ENCODE data around the gene PDE4A. TPM values are rescaled to one million over a fixed set of nuclear protein-coding genes. Genes with fewer than 3 reads are reported as not detected.
A peak's percentile ranks its signal among the peaks of the same experiment; 100 is the strongest.

Gene PDE4A
- total and polyA plus RNA-seq, 3 donors from 2014 or later, result 20.1 to 35.4 (median 35.0) TPM

- intact Hi-C loops (cut with DNase I; ENCODE audit: low total_unique reads), result no loop called here
- no peak for DNase-seq
- Histone ChIP-seq H3K27ac (no peak overlapping the region), H3K9me3 (no peaks in the 10 kb centered on the region), H3K27me3 (no peaks in the 10 kb centered on the region), H3K4me1 (peaks cover 4% of the 10 kb centered on the region), H3K4me3 (no peak overlapping the region), H3K36me3 (ENCODE audit: low read depth, missing control alignments) (no peaks in the 10 kb centered on the region)
- 0 to 1% methylated on average over 7 to 32 of the region's 40 CpGs for WGBS, 2 donors
- no peak for TF ChIP-seq CTCF (IDR thresholded peaks at IDR 0.05)
- TF ChIP-seq POLR2A (IDR thresholded peaks at IDR 0.05), result no peak
Observed at GRCh38 chr19:10419200-10419645, 1.1 kb upstream of the PDE4A start.

- H3K27ac ChIP-seq, result no peak overlapping the region
- 1% methylated on average over 54 of the region's 61 CpGs; no CpG with 5 or more reads in 1 of the 2 donors for WGBS, 2 donors
- no peaks in the 10 kb centered on the region for H3K36me3 ChIP-seq (ENCODE audit: low read depth, missing control alignments)
- H3K9me3 ChIP-seq, result no peaks in the 10 kb centered on the region
- no peaks in the 10 kb centered on the region for H3K27me3 ChIP-seq
- intact Hi-C loops (cut with DNase I; ENCODE audit: low total_unique reads), result no loop called here
- peak overlapping the region; percentile 1 to 37 for H3K4me3 ChIP-seq
- TF ChIP-seq POLR2A (IDR thresholded peaks at IDR 0.05) (no peak), CTCF (IDR thresholded peaks at IDR 0.05) (no peak)
- peaks cover 10% of the 10 kb centered on the region for H3K4me1 ChIP-seq
- DNase-seq, result peak; percentile 30
Observed at GRCh38 chr19:10419646-10420443, 493 bp upstream of the PDE4A start.

- H3K4me3 ChIP-seq, result peak overlapping the region in 1 of 2 donors; percentile 45
- H3K9me3 ChIP-seq, result no peaks in the 10 kb centered on the region
- H3K27ac ChIP-seq, result no peak overlapping the region
- no peaks in the 10 kb centered on the region for H3K36me3 ChIP-seq (ENCODE audit: low read depth, missing control alignments)
- H3K4me1 ChIP-seq, result peaks cover 10% of the 10 kb centered on the region
- no peak for DNase-seq
- no peaks in the 10 kb centered on the region for H3K27me3 ChIP-seq
- no peak for TF ChIP-seq POLR2A (IDR thresholded peaks at IDR 0.05)
- no peak for TF ChIP-seq CTCF (IDR thresholded peaks at IDR 0.05)
- intact Hi-C loops (cut with DNase I; ENCODE audit: low total_unique reads), result no loop called here
- 13 to 17% methylated on average over 15 to 17 of the region's 17 CpGs for WGBS, 2 donors
Observed at GRCh38 chr19:10421240-10422045, 1.1 kb downstream of the PDE4A start.

- no peak overlapping the region for H3K4me3 ChIP-seq
- no peak overlapping the region for H3K27ac ChIP-seq
- H3K9me3 ChIP-seq, result no peaks in the 10 kb centered on the region
- no peaks in the 10 kb centered on the region for H3K27me3 ChIP-seq
- intact Hi-C loops (cut with DNase I; ENCODE audit: low total_unique reads), result no loop called here
- WGBS, 2 donors, result 43 to 60% methylated on average over 4 of the region's 4 CpGs
- no peak for TF ChIP-seq CTCF (IDR thresholded peaks at IDR 0.05)
- no peak for TF ChIP-seq POLR2A (IDR thresholded peaks at IDR 0.05)
- no peak for DNase-seq
- no peaks in the 10 kb centered on the region for H3K36me3 ChIP-seq (ENCODE audit: low read depth, missing control alignments)
- H3K4me1 ChIP-seq, result peaks cover 10% of the 10 kb centered on the region
Observed at GRCh38 chr19:10422046-10422461, 1.7 kb downstream of the PDE4A start.

Measured in testis (tissue), 3 donors.